Stomach smooth muscle (tissue), 2 donors: ENCODE results near the gene SAFB.

ENCODE experiments used
- H3K27ac ChIP-seq: one replicate; pipeline ENCODE4 v1.7.0; 2013; ENCODE audit warnings: mild to moderate bottlenecking, low read length, inconsistent platforms
- H3K27me3 ChIP-seq, 2 donors: one replicate each; pipeline ENCODE4 v1.7.0; 2013; ENCODE audit warnings: low read length in 2 of 2; ENCODE audit not compliant: insufficient read depth in 2 of 2, control insufficient read depth in 1 of 2
- H3K36me3 ChIP-seq, 2 donors: one replicate each; pipeline ENCODE4 v1.7.0; 2013; ENCODE audit warnings: low read length in 2 of 2; ENCODE audit not compliant: control insufficient read depth in 2 of 2, insufficient read depth in 2 of 2
- H3K4me1 ChIP-seq: one replicate; pipeline ENCODE4 v1.7.0; 2013; ENCODE audit warnings: low read length; ENCODE audit not compliant: control insufficient read depth, insufficient read depth
- H3K4me3 ChIP-seq, 2 donors: one replicate each; pipeline ENCODE4 v1.7.0; 2013; ENCODE audit warnings: low read length in 2 of 2
- H3K9ac ChIP-seq, 2 donors: one replicate each; pipeline ENCODE4 v1.7.0; 2013; ENCODE audit warnings: low read length in 2 of 2, mild to moderate bottlenecking in 1 of 2
- H3K9me3 ChIP-seq, 2 donors: one replicate each; pipeline ENCODE4 v1.7.0; 2013; ENCODE audit warnings: low read length in 2 of 2; ENCODE audit not compliant: control insufficient read depth in 2 of 2
- donor health status: healthy.
- donor health status: Pancreatic carcinoma.

SAFB gene

DNA sequence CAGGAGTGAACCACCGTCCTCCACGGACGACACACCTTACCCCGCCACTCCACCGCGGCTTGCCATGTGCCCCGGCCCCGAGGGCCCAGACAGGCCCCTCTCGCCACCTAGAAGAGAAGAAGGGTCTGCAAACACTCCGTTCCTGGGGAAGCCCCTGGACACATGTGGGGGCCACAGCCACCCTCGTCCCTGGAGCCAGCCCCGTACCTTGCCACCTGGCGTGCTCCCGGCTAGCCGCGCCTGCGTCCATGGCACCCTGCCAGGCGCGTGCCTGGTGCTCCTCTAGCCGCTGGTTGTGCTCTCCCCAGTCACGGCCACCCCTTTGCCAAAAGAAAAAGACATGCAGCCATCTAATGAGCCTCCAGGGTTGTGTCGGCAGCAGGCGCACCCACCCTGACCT, 35.2 kb upstream of the SAFB start:
- H3K9ac ChIP-seq: no peak overlapping the region
- no peak overlapping the region for H3K4me3 ChIP-seq
- peaks cover 42 to 44% of the 10 kb centered on the region in 2 donors for H3K36me3 ChIP-seq
- no peaks in the 10 kb centered on the region for H3K9me3 ChIP-seq
- H3K27ac ChIP-seq: no peak overlapping the region
- H3K4me1 ChIP-seq: peaks cover 17% of the 10 kb centered on the region
- no peaks in the 10 kb centered on the region for H3K27me3 ChIP-seq

DNA sequence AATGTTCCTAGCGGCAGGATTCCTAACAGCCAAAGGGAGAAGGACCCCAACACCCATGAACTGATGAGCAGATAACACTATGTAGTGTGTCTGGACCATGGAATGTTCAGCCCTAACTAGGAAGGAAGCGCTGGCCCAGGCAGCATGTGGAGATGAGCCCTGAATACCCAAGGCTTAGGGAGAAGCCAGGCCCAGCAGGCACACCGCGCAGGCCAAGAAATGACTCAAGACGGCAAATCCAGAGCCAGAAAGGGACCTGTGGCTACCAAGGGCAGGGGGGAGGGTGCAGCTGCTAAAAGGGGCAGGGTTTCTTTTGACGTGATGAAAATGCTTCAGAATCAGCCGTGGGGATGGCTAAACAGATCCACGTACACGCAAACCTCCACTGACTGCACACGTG, 34.4 kb upstream of the SAFB start:
- peaks cover 17% of the 10 kb centered on the region for H3K4me1 ChIP-seq
- no peak overlapping the region for H3K27ac ChIP-seq
- no peak overlapping the region for H3K4me3 ChIP-seq
- no peak overlapping the region for H3K9ac ChIP-seq
- H3K36me3 ChIP-seq: peaks cover 50 to 51% of the 10 kb centered on the region in 2 donors
- no peaks in the 10 kb centered on the region for H3K9me3 ChIP-seq
- H3K27me3 ChIP-seq: no peaks in the 10 kb centered on the region

- no peaks in the 10 kb centered on the region for H3K27me3 ChIP-seq
- no peak overlapping the region for H3K4me3 ChIP-seq
- peaks cover 17% of the 10 kb centered on the region for H3K4me1 ChIP-seq
- H3K9me3 ChIP-seq: no peaks in the 10 kb centered on the region
- no peak overlapping the region for H3K27ac ChIP-seq
- no peak overlapping the region for H3K9ac ChIP-seq
- peaks cover 56 to 57% of the 10 kb centered on the region in 2 donors for H3K36me3 ChIP-seq
Measured at GRCh38 chr19:5588906-5589676, 33.8 kb upstream of the SAFB start.

DNA sequence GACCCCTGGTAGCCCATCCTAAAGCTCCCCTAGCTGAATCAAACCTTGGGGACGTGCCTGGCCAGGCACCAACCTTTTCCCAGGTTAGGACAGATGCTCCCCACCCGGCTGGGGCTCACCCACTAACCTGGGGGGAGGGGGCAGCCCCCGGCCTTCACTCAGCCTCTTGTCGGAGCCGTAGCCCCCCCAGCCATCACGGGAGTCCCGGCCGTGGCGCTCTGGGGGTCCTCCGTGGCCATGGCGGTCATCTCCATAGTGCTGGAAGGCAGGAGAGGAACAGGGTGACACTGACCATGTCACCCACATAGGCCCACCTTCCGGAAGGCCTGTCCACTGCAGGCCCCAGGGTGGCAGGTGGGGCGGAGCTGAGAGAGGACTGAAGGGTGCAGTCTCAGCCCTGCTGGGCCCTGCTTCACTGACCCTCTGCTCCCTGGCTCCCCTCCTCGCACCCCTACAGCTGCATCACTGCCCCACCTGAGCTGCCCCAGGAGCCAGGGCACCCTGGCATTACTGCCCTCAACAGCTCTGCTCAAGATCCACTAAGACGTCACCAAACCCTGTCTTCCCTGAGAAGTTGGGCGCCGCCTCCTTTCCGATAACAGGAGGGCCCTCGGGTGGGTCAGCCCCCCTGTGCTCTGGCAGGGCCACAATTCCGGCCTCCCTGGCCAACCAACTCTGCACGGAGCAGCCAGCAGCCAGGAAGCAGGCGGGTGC, 32.6 kb upstream of the SAFB start:
- Histone ChIP-seq H3K27me3 (no peaks in the 10 kb centered on the region), H3K4me1 (peaks cover 14% of the 10 kb centered on the region), H3K27ac (no peak overlapping the region), H3K4me3 (no peak overlapping the region), H3K9me3 (no peaks in the 10 kb centered on the region), H3K9ac (no peak overlapping the region), H3K36me3 (peaks cover 68 to 69% of the 10 kb centered on the region in 2 donors)

DNA sequence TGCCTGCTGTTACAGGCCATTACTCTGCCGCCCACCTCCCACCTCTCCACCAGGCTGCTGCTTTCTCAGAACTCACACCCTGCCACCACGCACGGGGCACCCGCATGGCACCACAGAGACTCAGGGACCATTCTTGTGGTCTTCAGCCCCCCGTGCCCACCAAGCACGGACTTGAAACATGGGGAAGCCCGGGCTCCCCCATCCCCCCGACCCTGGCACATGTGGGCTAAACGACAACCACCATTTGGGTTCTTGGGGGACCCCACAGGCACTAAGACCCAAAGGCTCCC, 32.1 kb upstream of the SAFB start:
- no peak overlapping the region for H3K9ac ChIP-seq
- no peaks in the 10 kb centered on the region for H3K9me3 ChIP-seq
- H3K4me1 ChIP-seq: peaks cover 9% of the 10 kb centered on the region
- no peak overlapping the region for H3K27ac ChIP-seq
- H3K27me3 ChIP-seq: no peaks in the 10 kb centered on the region
- no peak overlapping the region for H3K4me3 ChIP-seq
- peaks cover 72 to 74% of the 10 kb centered on the region in 2 donors for H3K36me3 ChIP-seq

DNA sequence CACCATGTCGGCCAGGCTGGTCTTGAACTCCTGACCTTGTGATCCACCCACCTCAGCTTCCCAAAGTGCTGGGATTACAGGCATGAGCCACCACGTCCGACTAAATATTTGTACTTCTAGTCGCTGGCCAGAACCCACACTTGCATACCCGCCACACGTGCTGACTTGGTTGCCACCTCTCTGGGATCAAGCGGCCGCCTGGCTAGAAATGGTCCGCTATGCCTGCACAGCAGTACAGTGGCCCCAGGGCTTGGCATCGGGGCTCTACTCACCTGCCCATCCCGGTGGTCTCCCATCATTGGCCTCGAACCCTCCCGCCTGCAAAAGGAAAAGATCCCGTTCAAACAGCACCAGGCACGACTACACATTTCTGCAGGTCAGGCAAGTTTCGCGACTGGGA, 31.4 kb upstream of the SAFB start:
- Histone ChIP-seq H3K36me3 (peaks cover 74 to 81% of the 10 kb centered on the region in 2 donors), H3K9ac (no peak overlapping the region), H3K9me3 (no peaks in the 10 kb centered on the region), H3K27me3 (no peaks in the 10 kb centered on the region), H3K4me1 (peaks cover 2% of the 10 kb centered on the region), H3K27ac (no peak overlapping the region), H3K4me3 (no peak overlapping the region)

- Histone ChIP-seq H3K27ac (no peak overlapping the region), H3K9me3 (no peaks in the 10 kb centered on the region), H3K27me3 (no peaks in the 10 kb centered on the region), H3K4me3 (no peak overlapping the region), H3K9ac (no peak overlapping the region), H3K36me3 (peaks cover 78 to 85% of the 10 kb centered on the region in 2 donors), H3K4me1 (no peaks in the 10 kb centered on the region)
Measured at GRCh38 chr19:5592531-5593342, 30.1 kb upstream of the SAFB start.

- no peaks in the 10 kb centered on the region for H3K4me1 ChIP-seq
Measured at GRCh38 chr19:5593343-5594255, 29.3 kb upstream of the SAFB start.

DNA sequence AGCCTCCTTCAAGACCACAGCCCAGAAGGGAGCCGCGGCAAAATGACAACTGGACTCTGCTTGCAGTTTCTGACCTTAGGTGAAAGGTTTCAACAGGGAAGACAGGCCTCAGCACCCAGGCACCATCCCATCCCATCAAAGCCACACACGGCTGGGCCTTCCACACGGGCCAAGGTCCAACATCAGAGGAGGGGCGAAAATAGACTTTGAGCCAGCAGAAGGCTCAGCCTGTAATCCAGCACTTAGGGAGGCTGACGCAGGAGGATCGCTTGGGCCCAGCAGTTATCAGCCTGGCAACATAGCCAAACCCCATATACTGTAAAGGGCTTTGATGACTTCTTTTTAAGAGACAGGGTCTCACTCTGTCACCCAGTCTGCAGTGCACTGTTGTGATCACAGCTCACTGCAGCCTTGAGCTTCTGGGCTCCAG, 28.3 kb upstream of the SAFB start:
- no peak overlapping the region for H3K27ac ChIP-seq
- peaks cover 76 to 86% of the 10 kb centered on the region in 2 donors for H3K36me3 ChIP-seq
- H3K4me1 ChIP-seq: no peaks in the 10 kb centered on the region
- no peaks in the 10 kb centered on the region for H3K9me3 ChIP-seq
- no peak overlapping the region for H3K4me3 ChIP-seq
- no peaks in the 10 kb centered on the region for H3K27me3 ChIP-seq
- no peak overlapping the region for H3K9ac ChIP-seq

More at GRCh38 chr19:5593343-5594255, 29.3 kb upstream of the SAFB start:
- Histone ChIP-seq H3K9me3 (no peaks in the 10 kb centered on the region), H3K27me3 (no peaks in the 10 kb centered on the region), H3K4me3 (no peak overlapping the region), H3K27ac (no peak overlapping the region), H3K36me3 (peaks cover 76 to 85% of the 10 kb centered on the region in 2 donors), H3K9ac (no peak overlapping the region)

GRCh38 chr19:5595129-5595528, 27.8 kb upstream of the SAFB start:
- H3K9me3 ChIP-seq: no peaks in the 10 kb centered on the region
- no peaks in the 10 kb centered on the region for H3K27me3 ChIP-seq
- H3K36me3 ChIP-seq: peaks cover 80 to 89% of the 10 kb centered on the region in 2 donors
- H3K9ac ChIP-seq: no peak overlapping the region
- no peak overlapping the region for H3K4me3 ChIP-seq
- H3K4me1 ChIP-seq: no peaks in the 10 kb centered on the region
- H3K27ac ChIP-seq: no peak overlapping the region
